Natural killer cell treated with Interleukin-12 subunit alpha and Interleukin-12 subunit beta and Interleukin-15 and Interleukin-18, amount 100 ng/mL, for 72 hours (primary cell): ENCODE data around the gene KLHL18. TPM values are rescaled to one million over a fixed set of nuclear protein-coding genes. Genes with fewer than 3 reads are reported as not detected.
A peak's percentile ranks its signal among the peaks of the same experiment; 100 is the strongest.
"Not testable (repeated sequence)": the region's sequence is repeated elsewhere in the genome, so short reads cannot be mapped to it uniquely, and the experiment has no call there.

Experiments used
- ATAC-seq, 2 donors: fragments of 150-1000 bp; cut with Tn5 transposase in 1 of 2; sonication (Bioruptor Pico), chemical (Tn5 transposase) in 1 of 2; 2 replicates each; pipeline ENCODE4 v1.10.0; 2021
- DNase-seq: peaks from one replicate; pipeline ENCODE4 v3.0.0; 2022; ENCODE audit warnings: low spot score
- H3K27ac Mint-ChIP-seq, 2 donors: 1 replicate in 1 of 2; 2 replicates in 1 of 2; pipeline ENCODE4 v1.8.0; 2022; ENCODE audit warnings: mixed read lengths in 2 of 2, mild to moderate bottlenecking in 1 of 2, moderate library complexity in 1 of 2
- H3K27me3 Mint-ChIP-seq, 2 donors: 1 replicate in 1 of 2; 2 replicates in 1 of 2; pipeline ENCODE4 v1.8.0; 2022; ENCODE audit warnings: mixed read lengths in 2 of 2
- H3K36me3 Mint-ChIP-seq: one replicate; pipeline ENCODE4 v1.8.0; 2022; ENCODE audit warnings: mixed read lengths
- H3K4me1 Mint-ChIP-seq, 2 donors: 1 replicate in 1 of 2; 2 replicates in 1 of 2; pipeline ENCODE4 v1.8.0; 2022; ENCODE audit warnings: low read depth in 2 of 2, mixed read lengths in 2 of 2, mild to moderate bottlenecking in 1 of 2
- H3K4me3 Mint-ChIP-seq: one replicate; pipeline ENCODE4 v1.8.0; 2022; ENCODE audit warnings: mixed read lengths
- H3K9me3 Mint-ChIP-seq: 2 replicates; pipeline ENCODE4 v1.8.0; 2022; ENCODE audit warnings: mixed read lengths
- total RNA-seq, 2 donors: library from RNA; stranded (reverse); gene quantifications; one replicate each; pipeline ENCODE4 v1.2.3, GENCODE V29; 2022

Gene KLHL18
- total RNA-seq, 2 donors from 2014 or later, result 38.9 to 65.3 TPM

GRCh38 chr3:47342812-47343211, 60.1 kb downstream of the KLHL18 start:
- Mint-ChIP-seq H3K9me3 (no peaks in the 10 kb centered on the region), H3K4me1 (peaks cover 20% of the 10 kb centered on the region in 2 donors), H3K4me3 (no peak overlapping the region), H3K27me3 (no peaks in the 10 kb centered on the region), H3K36me3 (peaks cover 18% of the 10 kb centered on the region), H3K27ac (peak overlapping the region in 1 of 2 donors; percentile 6)
- no peak for ATAC-seq
- DNase-seq, result no peak

GRCh38 chr3:47343471-47343971, 60.8 kb downstream of the KLHL18 start:
- Mint-ChIP-seq H3K27me3 (no peaks in the 10 kb centered on the region), H3K9me3 (no peaks in the 10 kb centered on the region), H3K4me3 (no peak overlapping the region), H3K4me1 (peaks cover 20% of the 10 kb centered on the region in 2 donors), H3K36me3 (peaks cover 11% of the 10 kb centered on the region), H3K27ac (no peak overlapping the region)
- DNase-seq, result no peak
- peak in 1 of 2 donors; percentile 4 for ATAC-seq

- ATAC-seq, result no peak
- Mint-ChIP-seq H3K27ac (no peak overlapping the region), H3K9me3 (no peaks in the 10 kb centered on the region), H3K4me3 (no peak overlapping the region), H3K4me1 (peaks cover 18 to 19% of the 10 kb centered on the region in 2 donors), H3K27me3 (no peaks in the 10 kb centered on the region), H3K36me3 (peaks cover 10% of the 10 kb centered on the region)
- DNase-seq, result no peak
These were observed 62.2 kb downstream of the KLHL18 start for GRCh38 chr3:47344971-47345370.

GRCh38 chr3:47347217-47347801, 64.6 kb downstream of the KLHL18 start:
- H3K4me1 Mint-ChIP-seq, result peaks cover 3 to 6% of the 10 kb centered on the region in 2 donors
- no peak overlapping the region for H3K27ac Mint-ChIP-seq
- ATAC-seq (no peak), DNase-seq (no peak)
- H3K9me3 Mint-ChIP-seq, result no peaks in the 10 kb centered on the region
- H3K36me3 Mint-ChIP-seq, result peaks cover 6% of the 10 kb centered on the region
- no peaks in the 10 kb centered on the region for H3K27me3 Mint-ChIP-seq
- H3K4me3 Mint-ChIP-seq, result no peak overlapping the region

- H3K4me1 Mint-ChIP-seq, result peaks cover 0 to 2% of the 10 kb centered on the region in 2 donors
- DNase-seq (no peak), ATAC-seq (no peak)
- H3K9me3 Mint-ChIP-seq, result no peaks in the 10 kb centered on the region
- no peak overlapping the region for H3K27ac Mint-ChIP-seq
- peaks cover 6% of the 10 kb centered on the region for H3K36me3 Mint-ChIP-seq
- no peaks in the 10 kb centered on the region for H3K27me3 Mint-ChIP-seq
- H3K4me3 Mint-ChIP-seq, result no peak overlapping the region
These were observed 65.8 kb downstream of the KLHL18 start for GRCh38 chr3:47348411-47349154.

- H3K27ac Mint-ChIP-seq, result no peak overlapping the region
- H3K9me3 Mint-ChIP-seq, result peaks cover 3% of the 10 kb centered on the region
- no peak for ATAC-seq
- peaks cover under 1 to 2% of the 10 kb centered on the region in 2 donors for H3K4me1 Mint-ChIP-seq
- DNase-seq, result no peak
- H3K4me3 Mint-ChIP-seq, result no peak overlapping the region
- peaks cover 9% of the 10 kb centered on the region for H3K36me3 Mint-ChIP-seq
- H3K27me3 Mint-ChIP-seq, result no peaks in the 10 kb centered on the region
These were observed 72.3 kb downstream of the KLHL18 start for GRCh38 chr3:47355010-47355409.

GRCh38 chr3:47356201-47356600, 73.5 kb downstream of the KLHL18 start:
- ATAC-seq (no peak), DNase-seq (no peak)
- no peak overlapping the region for H3K4me3 Mint-ChIP-seq
- no peaks in the 10 kb centered on the region for H3K27me3 Mint-ChIP-seq
- H3K9me3 Mint-ChIP-seq, result peaks cover 7% of the 10 kb centered on the region
- H3K36me3 Mint-ChIP-seq, result peaks cover 14% of the 10 kb centered on the region
- H3K4me1 Mint-ChIP-seq, result peaks cover 0 to 5% of the 10 kb centered on the region in 2 donors
- H3K27ac Mint-ChIP-seq, result no peak overlapping the region

GRCh38 chr3:47359323-47359722, 76.6 kb downstream of the KLHL18 start:
- no peak for ATAC-seq
- Mint-ChIP-seq H3K27me3 (no peaks in the 10 kb centered on the region), H3K27ac (no peak overlapping the region), H3K4me1 (peaks cover 8 to 13% of the 10 kb centered on the region in 2 donors), H3K36me3 (peaks cover 14% of the 10 kb centered on the region), H3K4me3 (no peak overlapping the region), H3K9me3 (peaks cover 7% of the 10 kb centered on the region)
- no peak for DNase-seq

GRCh38 chr3:47360110-47360517, 77.4 kb downstream of the KLHL18 start:
- not testable (repeated sequence) for H3K27me3 Mint-ChIP-seq, H3K27ac Mint-ChIP-seq, H3K4me3 Mint-ChIP-seq, DNase-seq, H3K9me3 Mint-ChIP-seq, ATAC-seq
- Mint-ChIP-seq H3K36me3 (peaks cover 14% of the 10 kb centered on the region), H3K4me1 (peaks cover 8 to 13% of the 10 kb centered on the region in 2 donors)

- peak overlapping the region; percentile 2 for H3K4me3 Mint-ChIP-seq
- H3K27me3 Mint-ChIP-seq, result no peaks in the 10 kb centered on the region
- no peak for DNase-seq
- peaks cover 14% of the 10 kb centered on the region for H3K36me3 Mint-ChIP-seq
- peaks cover 7% of the 10 kb centered on the region for H3K9me3 Mint-ChIP-seq
- H3K27ac Mint-ChIP-seq, result peak overlapping the region in 1 of 2 donors; percentile 84
- ATAC-seq, result peak in 1 of 2 donors; percentile 40
- peaks cover 8 to 13% of the 10 kb centered on the region in 2 donors for H3K4me1 Mint-ChIP-seq
These were observed 80.0 kb downstream of the KLHL18 start for GRCh38 chr3:47362701-47363100.

GRCh38 chr3:47365213-47366153, 82.7 kb downstream of the KLHL18 start:
- Mint-ChIP-seq H3K9me3 (no peaks in the 10 kb centered on the region), H3K36me3 (peaks cover under 1% of the 10 kb centered on the region), H3K4me3 (no peak overlapping the region), H3K27me3 (peaks cover 0 to 3% of the 10 kb centered on the region in 2 donors), H3K27ac (no peak overlapping the region), H3K4me1 (peaks cover 8% of the 10 kb centered on the region in 2 donors)
- ATAC-seq (no peak), DNase-seq (no peak)

GRCh38 chr3:47366833-47367232, 84.1 kb downstream of the KLHL18 start:
- DNase-seq, result no peak
- H3K27me3 Mint-ChIP-seq, result peaks cover 0 to 6% of the 10 kb centered on the region in 2 donors
- no peak for ATAC-seq
- H3K4me3 Mint-ChIP-seq, result no peak overlapping the region
- no peaks in the 10 kb centered on the region for H3K36me3 Mint-ChIP-seq
- no peaks in the 10 kb centered on the region for H3K9me3 Mint-ChIP-seq
- peaks cover 8% of the 10 kb centered on the region in 2 donors for H3K4me1 Mint-ChIP-seq
- no peak overlapping the region for H3K27ac Mint-ChIP-seq

- DNase-seq (no peak), ATAC-seq (no peak)
- Mint-ChIP-seq H3K4me3 (no peak overlapping the region), H3K4me1 (peaks cover 3% of the 10 kb centered on the region in 2 donors), H3K27me3 (peaks cover 0 to 6% of the 10 kb centered on the region in 2 donors), H3K36me3 (no peaks in the 10 kb centered on the region), H3K9me3 (no peaks in the 10 kb centered on the region), H3K27ac (no peak overlapping the region)
These were observed 84.9 kb downstream of the KLHL18 start for GRCh38 chr3:47367631-47368030.
